OCI-LY7 (cell line): ENCODE results near the gene FFAR4. TPM values are rescaled to one million over a fixed set of nuclear protein-coding genes. Genes with fewer than 3 reads are reported as not detected.

Experiments
- BruUV-seq: library from RNA; stranded (reverse); fragments of 400-500 nt; replicated peaks from 2 replicates; lab custom pipeline; 2021; lab: Mats Ljungman, UMichigan
- CTCF ChIA-PET: fragments of 300-600 bp; sonication (Branson Sonifier 250); formaldehyde crosslinking; loops from one replicate; lab custom pipeline; 2022; ENCODE audit warnings: antibody characterized with exemption; ENCODE audit not compliant: unreplicated experiment; lab: Charles Lee
- POLR2A ChIA-PET: fragments of 300-600 bp; sonication (Branson Sonifier 250); formaldehyde crosslinking; loops from one replicate; lab custom pipeline; 2022; ENCODE audit warnings: antibody characterized with exemption; lab: Charles Lee
- DNase-seq: peaks from one replicate; pipeline ENCODE4 v3.0.0-alpha.2; 2015; ENCODE audit warnings: low spot score
- H2AFZ ChIP-seq: fragments of 200-600 bp; sonication (generic), shearing (Covaris generic); 2 replicates; pipeline ENCODE4 v1.6.1; 2014; ENCODE audit warnings: mild to moderate bottlenecking, antibody characterized with exemption, low read length, moderate library complexity
- H3K27ac ChIP-seq: fragments of 200-600 bp; sonication (generic); 2 replicates; pipeline ENCODE4 v1.5.1; 2014; ENCODE audit warnings: mixed run types, low read depth, mild to moderate bottlenecking, moderate library complexity, low read length, inconsistent platforms; ENCODE audit not compliant: poor library complexity, severe bottlenecking
- H3K36me3 ChIP-seq: fragments of 200-600 bp; sonication (generic); 2 replicates; pipeline ENCODE4 v1.6.1; 2014; ENCODE audit warnings: mild to moderate bottlenecking, antibody characterized with exemption, low read length, moderate library complexity, mixed read lengths; ENCODE audit not compliant: insufficient read depth
- H3K4me1 ChIP-seq: fragments of 200-600 bp; sonication (generic); 2 replicates; pipeline ENCODE4 v1.5.1; 2014; ENCODE audit warnings: mild to moderate bottlenecking, low read length; ENCODE audit not compliant: insufficient read depth, poor library complexity, severe bottlenecking
- H3K4me2 ChIP-seq: fragments of 200-600 bp; sonication (generic); 2 replicates; pipeline ENCODE4 v1.6.1; 2014; ENCODE audit warnings: mild to moderate bottlenecking, low read length
- H3K4me3 ChIP-seq: fragments of 200-600 bp; sonication (generic); 2 replicates; pipeline ENCODE4 v1.5.1; 2014; ENCODE audit warnings: mild to moderate bottlenecking, low read depth, low read length; ENCODE audit not compliant: poor library complexity, severe bottlenecking
- H3K79me2 ChIP-seq: fragments of 200-600 bp; sonication (generic); 2 replicates; pipeline ENCODE4 v1.6.1; 2016; ENCODE audit warnings: low read depth, mild to moderate bottlenecking, low read length, moderate library complexity, mixed read lengths; ENCODE audit not compliant: insufficient read depth
- H3K9me2 ChIP-seq: fragments of 200-600 bp; sonication (generic); 2 replicates; pipeline ENCODE4 v1.6.1; 2016; ENCODE audit warnings: mild to moderate bottlenecking, low read length, mixed read lengths; ENCODE audit not compliant: insufficient read depth
- H3K9me3 ChIP-seq: fragments of 200-600 bp; sonication (generic); 2 replicates; pipeline ENCODE4 v1.6.1; 2014; ENCODE audit warnings: mild to moderate bottlenecking, mixed run types, low read length, mixed read lengths
- H4K20me1 ChIP-seq: fragments of 200-600 bp; sonication (generic); 2 replicates; pipeline ENCODE4 v1.6.1; 2014; ENCODE audit warnings: mild to moderate bottlenecking, antibody characterized with exemption, low read length, moderate library complexity, mixed read lengths; ENCODE audit not compliant: insufficient read depth
- CTCF ChIP-seq: fragments of 200-600 bp; sonication (generic); conservative IDR thresholded peaks from 2 replicates; pipeline ENCODE4 v1.5.1; 2014; ENCODE audit warnings: mild to moderate bottlenecking, antibody characterized with exemption, low read length, moderate library complexity, mixed read lengths
- EZH2phosphoT487 ChIP-seq: fragments of 200-600 bp; sonication (generic); IDR thresholded peaks from 2 replicates; pipeline ENCODE4 v1.6.1; 2018; ENCODE audit warnings: low read depth, borderline replicate concordance, mild to moderate bottlenecking, mixed run types, antibody characterized with exemption, low read length, moderate library complexity, mixed read lengths
- intact Hi-C: fragments of 100-400 bp; cut with micrococcal nuclease; formaldehyde crosslinking; loops from one replicate; pipeline ENCODE4 v1.10.0; 2022; ENCODE audit not compliant: unreplicated experiment
- total RNA-seq, 2 experiments: library from RNA; depleted of rRNA in 1 of 2; stranded (reverse); fragments of >200 nt in 1 of 2; shearing (Covaris generic) in 1 of 2; gene quantifications; 2 replicates each; pipeline ENCODE4 v1.2.3, GENCODE V29; 2014 to 2022

The FFAR4 gene
- total RNA-seq, 2 experiments from 2014 or later = not detected

GRCh38 chr10:93565446-93565845 lies 1.0 kb upstream of the FFAR4 start:
- intact Hi-C loops = no loop called here
- H4K20me1 ChIP-seq = no peaks in the 10 kb centered on the region
- ChIA-PET CTCF (no interaction called here), POLR2A (interaction anchor here (1.2 kb wide), 1 partner anchor 97 kb away, joined by 4 read pairs; no protein-coding TSS in a partner anchor)
- H3K27ac ChIP-seq = no peak overlapping the region
- H3K4me3 ChIP-seq = no peak overlapping the region
- H3K4me1 ChIP-seq = no peaks in the 10 kb centered on the region
- no peaks in the 10 kb centered on the region for H3K79me2 ChIP-seq
- H3K9me2 ChIP-seq = no peaks in the 10 kb centered on the region
- no TSS peak for BruUV-seq
- no peaks in the 10 kb centered on the region for H3K36me3 ChIP-seq
- no peaks in the 10 kb centered on the region for H3K9me3 ChIP-seq
- TF ChIP-seq EZH2phosphoT487 (no peak), CTCF (no peak)
- DNase-seq = no peak
- H3K4me2 ChIP-seq = no peak overlapping the region
- no peak overlapping the region for H2AFZ ChIP-seq

- Histone ChIP-seq H3K79me2 (no peaks in the 10 kb centered on the region), H3K36me3 (no peaks in the 10 kb centered on the region), H3K9me2 (no peaks in the 10 kb centered on the region), H3K4me2 (no peak overlapping the region), H3K27ac (no peak overlapping the region), H3K4me1 (no peaks in the 10 kb centered on the region), H2AFZ (no peak overlapping the region), H3K4me3 (no peak overlapping the region), H4K20me1 (no peaks in the 10 kb centered on the region), H3K9me3 (no peaks in the 10 kb centered on the region)
- no peak for DNase-seq
- no TSS peak for BruUV-seq
- POLR2A ChIA-PET = interaction anchor here (0.5 to 1.0 kb wide), 2 partner anchors 75 to 120 kb away, joined by 3 to 8 read pairs; no protein-coding TSS in a partner anchor
- intact Hi-C loops = no loop called here
- no peak for TF ChIP-seq CTCF
- no peak for TF ChIP-seq EZH2phosphoT487
- CTCF ChIA-PET = no interaction called here
These were observed 1.0 kb downstream of the FFAR4 start for GRCh38 chr10:93567277-93568104.

DNA sequence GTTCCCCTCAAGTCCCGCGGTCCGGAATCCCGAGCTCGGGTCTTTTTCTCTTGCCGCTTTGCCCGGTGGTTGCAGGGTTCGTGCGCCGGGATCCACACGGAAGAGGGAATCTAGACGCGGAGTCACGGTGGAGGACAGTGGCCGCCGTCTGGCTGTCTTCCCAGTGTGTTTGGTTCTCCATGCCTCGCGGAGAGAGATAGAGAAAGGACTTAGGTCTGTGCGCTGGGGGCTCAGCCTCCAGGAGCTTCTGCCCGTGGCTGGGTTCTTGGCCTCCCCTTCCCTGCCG lies 1.6 kb downstream of the FFAR4 start:
- CTCF ChIA-PET = no interaction called here
- no peak overlapping the region for H3K4me2 ChIP-seq

More for the DNA sequence above, 1.6 kb downstream of the FFAR4 start:
- POLR2A ChIA-PET = interaction anchor here (0.5 to 1.0 kb wide), 2 partner anchors 75 to 119 kb away, joined by 3 to 8 read pairs; no protein-coding TSS in a partner anchor
- Histone ChIP-seq H3K9me2 (no peaks in the 10 kb centered on the region), H4K20me1 (no peaks in the 10 kb centered on the region), H3K36me3 (no peaks in the 10 kb centered on the region), H3K27ac (no peak overlapping the region), H3K4me1 (peaks cover 2% of the 10 kb centered on the region), H3K79me2 (no peaks in the 10 kb centered on the region), H3K9me3 (no peaks in the 10 kb centered on the region), H2AFZ (no peak overlapping the region), H3K4me3 (no peak overlapping the region)
- no peak for DNase-seq
- TF ChIP-seq EZH2phosphoT487 = no peak
- intact Hi-C loops = no loop called here
- BruUV-seq = no TSS peak
